WTC11 (cell line): ENCODE results near the gene PITHD1.
"Not testable (repeated sequence)": the region's sequence is repeated elsewhere in the genome, so short reads cannot be mapped to it uniquely, and the experiment has no call there.

Experiments
- CTCF ChIP-seq: fragments of 200-600 bp; IDR thresholded peaks from 2 replicates; pipeline ENCODE4 v1.8.0; 2022; ENCODE audit warnings: antibody characterized with exemption
- MLX ChIP-seq: sonication (generic); formaldehyde crosslinking; IDR thresholded peaks from 2 replicates; pipeline ENCODE4 v1.8.1; 2023; ENCODE audit warnings: mild to moderate bottlenecking, missing genetic modification reagents, moderate library complexity
- NFE2L1 ChIP-seq: sonication (generic); formaldehyde crosslinking; IDR thresholded peaks from 2 replicates; pipeline ENCODE4 v1.8.1; 2023; ENCODE audit warnings: missing genetic modification reagents
- NFYB ChIP-seq: sonication (generic); formaldehyde crosslinking; conservative IDR thresholded peaks from 2 replicates; pipeline ENCODE4 v1.8.0; 2022; ENCODE audit warnings: low read depth, missing genetic modification reagents

GRCh38 chr1:23826590-23826989 is 48.4 kb downstream of the PITHD1 start:
- not testable (repeated sequence) for TF ChIP-seq NFYB (CRISPR knock-in tag); MLX; NFE2L1 (CRISPR knock-in tag); CTCF
